Measurements from ENCODE around the gene FAM120C. TPM values are rescaled to one million over a fixed set of nuclear protein-coding genes. Genes with fewer than 3 reads are reported as not detected.

FAM120C gene
- total RNA-seq, result 1.8 and 2.9 TPM in 2 replicates

GRCh38 chrX:54182864-54183613, at the start of gene FAM120C:
Gene FAM120C (minus strand): TSS chrX:54183254. CDS start chrX:54183198, 56 bp downstream.

GRCh38 chrX:54044126-54044876, 138.8 kb downstream of the FAM120C start, which contains the start of gene PHF8:
Gene PHF8 (minus strand): TSS chrX:54044473. CDS start chrX:54042728, 1,745 bp downstream.

Other genes with a start within 250 kb of the FAM120C start
- 5.1 and 21.2 TPM in 2 replicates for gene PHF8, start 138.8 kb downstream of the FAM120C start, total RNA-seq
- gene WNK3, start 174.8 kb upstream of the FAM120C start, total RNA-seq, result 1.4 and 4.7 TPM in 2 replicates